Esophagus squamous epithelium (tissue), 4 donors: Measurements from ENCODE around the gene MUC22.

ENCODE experiments used
- CTCF ChIP-seq, 6 experiments: fragments of 450-650 bp in 4 of 6; fragments of 200-600 bp in 2 of 6; sonication (generic) in 2 of 6; IDR thresholded peaks; one replicate each; pipeline ENCODE4 v1.5.1; 2016 to 2019; ENCODE audit warnings: antibody characterized with exemption in 6 of 6, mild to moderate bottlenecking in 4 of 6, moderate library complexity in 4 of 6
- POLR2A ChIP-seq, 4 donors: fragments of 450-650 bp; IDR thresholded peaks; one replicate each; pipeline ENCODE4 v1.6.1; 2017; ENCODE audit warnings: antibody characterized with exemption in 4 of 4, mild to moderate bottlenecking in 4 of 4, moderate library complexity in 3 of 4

- TF ChIP-seq CTCF (IDR thresholded peaks at IDR 0.05) = no peak
- TF ChIP-seq POLR2A (IDR thresholded peaks at IDR 0.05) = no peak
Observed at GRCh38 chr6:30966154-30966553, 44.1 kb upstream of the MUC22 start.
